HG02571 (cell line): ENCODE results near the gene MYLK3.
"Not testable (repeated sequence)": the region's sequence is repeated elsewhere in the genome, so short reads cannot be mapped to it uniquely, and the experiment has no call there.

Experiments used
- ATAC-seq: cut with Tn5 transposase; IDR thresholded peaks from one replicate; pipeline ENCODE4 v1.9.1; 2021; ENCODE audit warnings: mild to moderate bottlenecking, moderate library complexity; ENCODE audit not compliant: unreplicated experiment

The MYLK3 gene

DNA sequence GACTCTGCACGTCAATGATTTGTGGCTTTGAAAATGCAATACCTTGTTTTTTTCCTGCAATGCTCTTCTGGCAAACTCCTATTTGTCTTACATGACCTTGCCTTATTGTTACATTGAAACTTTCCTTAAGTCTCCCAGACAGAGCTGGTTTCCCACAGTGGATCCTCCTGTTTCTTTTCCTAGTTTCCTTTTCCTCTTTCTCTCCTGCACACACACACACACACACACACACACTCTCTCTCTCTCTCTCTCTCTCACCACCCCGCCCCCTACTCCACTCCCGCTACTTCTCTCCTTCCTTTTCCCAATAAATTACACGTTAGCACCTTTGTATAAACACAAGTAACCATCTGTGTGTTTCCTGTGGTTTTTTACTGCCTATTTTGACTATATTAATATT is 56.4 kb downstream of the MYLK3 start:
- ATAC-seq, result no peak

GRCh38 chr16:46690281-46691178 is 57.6 kb downstream of the MYLK3 start:
- no peak for ATAC-seq

DNA sequence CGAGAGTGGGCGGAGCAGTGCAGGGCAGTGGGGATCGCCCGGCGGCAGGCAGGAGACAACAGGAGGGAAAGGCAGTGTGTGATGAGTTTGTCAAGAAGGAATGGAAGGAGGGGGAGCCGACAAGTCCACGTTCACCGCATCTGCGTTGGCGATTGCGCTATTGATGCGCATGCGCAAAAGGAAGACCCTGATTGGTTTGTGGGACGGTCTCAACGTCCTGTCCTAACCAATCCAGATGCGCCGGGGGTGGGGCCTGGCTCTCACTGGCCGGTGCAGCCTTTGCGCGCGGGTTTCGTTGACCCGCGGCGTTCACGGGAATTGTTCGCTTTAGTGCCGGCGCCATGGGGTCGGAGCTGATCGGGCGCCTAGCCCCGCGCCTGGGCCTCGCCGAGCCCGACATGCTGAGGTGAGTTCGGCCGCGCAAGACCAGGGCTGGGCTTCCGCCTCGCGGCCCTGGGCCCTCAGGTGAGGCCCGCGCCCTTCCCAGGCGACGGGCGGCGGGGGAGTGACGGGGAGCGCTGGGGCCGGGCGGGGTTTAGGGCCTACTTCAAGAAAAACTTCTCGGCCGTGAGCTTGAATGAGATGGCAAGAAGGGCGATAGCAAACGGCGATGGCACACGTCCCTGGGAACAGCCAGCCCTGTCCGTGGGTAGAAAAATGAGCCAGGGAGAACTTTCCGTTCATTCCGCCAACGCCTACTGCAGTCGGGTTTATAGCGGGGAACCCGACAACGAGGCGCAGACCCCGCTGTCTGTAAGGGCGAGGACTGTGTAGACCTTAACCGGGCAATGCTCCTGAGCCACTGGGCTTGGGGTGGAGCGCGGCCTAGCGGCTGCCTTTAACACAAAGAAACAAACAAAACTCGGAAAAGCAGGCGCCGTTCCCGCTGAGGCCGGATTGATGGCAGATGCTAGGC is 58.5 kb downstream of the MYLK3 start, which contains the start of gene ORC6:
Gene ORC6 (plus strand): TSS at position 295 of the 916 bp plus-strand sequence. CDS start 47 bp downstream, at position 342.
- ATAC-seq, result peak; percentile 77

DNA sequence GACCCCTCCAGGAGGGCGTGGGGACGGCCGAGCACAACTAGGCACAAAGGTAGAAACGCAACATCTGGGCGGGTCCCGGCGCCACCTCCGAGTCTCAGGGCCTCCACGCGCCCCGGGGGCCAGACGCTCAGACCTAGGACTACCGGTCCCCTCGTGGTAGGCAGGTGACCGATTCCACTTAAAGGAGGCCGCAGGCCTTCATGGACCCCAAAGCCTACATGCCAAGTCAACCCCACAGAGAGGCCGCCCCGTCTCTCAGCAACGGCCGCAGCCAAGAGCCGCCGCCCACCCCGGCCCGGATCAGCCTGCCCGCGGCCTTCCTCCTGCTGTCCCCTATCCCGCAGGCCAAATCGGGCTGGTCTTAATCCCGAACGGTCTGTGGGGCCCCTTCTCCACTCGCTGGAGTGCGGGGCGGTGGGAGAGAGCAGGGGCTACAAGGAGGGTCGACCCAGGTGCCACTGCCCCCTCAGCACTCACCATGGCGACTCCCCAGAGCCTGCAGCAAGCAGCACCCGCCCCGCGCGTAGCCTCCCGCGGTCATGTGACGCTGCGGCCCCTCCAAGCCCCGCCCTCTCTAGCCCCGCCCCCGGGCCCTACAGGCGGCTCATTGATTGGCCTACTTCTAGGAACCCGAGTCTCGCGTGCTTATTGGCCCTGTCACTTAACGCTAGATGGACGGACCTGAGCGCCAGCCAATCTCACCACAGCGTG is 59.3 kb downstream of the MYLK3 start, which contains the start of gene VPS35:
Gene VPS35 (minus strand): TSS at position 525 of the 711 bp plus-strand sequence. CDS start 45 bp downstream, at position 480.
- ATAC-seq, result peak; percentile 86

DNA sequence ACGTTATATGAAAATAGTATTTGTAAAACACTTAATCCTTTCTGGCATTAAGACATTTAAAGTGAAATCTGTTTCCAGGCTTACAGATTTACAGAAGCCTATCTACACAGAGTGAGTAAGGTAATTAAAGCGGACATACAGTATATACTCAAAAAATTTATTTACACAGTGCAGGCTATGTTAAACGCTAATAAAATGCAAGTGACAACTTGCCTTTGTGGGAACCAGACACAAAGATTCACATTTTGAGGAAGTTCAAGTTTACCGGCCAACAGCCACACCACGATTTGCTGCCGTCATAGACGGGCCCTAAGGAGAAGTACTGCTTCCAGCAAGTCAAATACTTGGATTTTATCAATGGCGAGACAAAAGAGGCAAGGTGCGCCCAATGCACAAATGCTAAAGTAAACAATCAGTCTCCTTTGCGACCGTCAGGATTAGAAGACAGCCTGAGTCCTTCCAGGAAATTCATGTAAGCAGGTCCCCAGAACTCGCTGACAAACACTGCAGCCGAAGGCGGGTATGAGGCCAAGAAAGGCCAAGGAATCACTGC is 60.0 kb downstream of the MYLK3 start:
- ATAC-seq, result no peak

DNA sequence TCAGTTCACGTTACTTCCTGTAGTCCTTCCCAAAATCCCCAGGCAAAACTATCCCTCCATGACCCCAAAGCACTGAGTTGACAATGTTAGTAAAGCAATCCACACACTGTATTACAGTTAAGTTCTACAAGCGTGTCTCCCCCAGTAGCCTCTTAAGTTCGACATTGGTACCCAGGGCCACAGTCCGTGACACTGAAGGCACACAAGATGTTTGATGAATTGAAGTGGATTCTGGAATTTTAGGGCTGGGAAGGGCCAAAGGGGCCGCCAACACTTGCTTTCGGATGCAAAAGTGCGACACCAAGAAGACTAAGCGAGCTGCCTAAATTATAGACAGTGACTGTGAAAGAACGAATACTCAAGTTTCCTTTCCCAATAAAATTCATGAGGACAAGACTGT is 60.7 kb downstream of the MYLK3 start:
- no peak for ATAC-seq

- ATAC-seq, result no peak
Measured at GRCh38 chr16:46686815-46687473, 61.2 kb downstream of the MYLK3 start.

- ATAC-seq, result not testable (repeated sequence)
Measured at GRCh38 chr16:46681867-46682266, 66.3 kb downstream of the MYLK3 start.

- not testable (repeated sequence) for ATAC-seq
Measured at GRCh38 chr16:46677943-46678342, 70.2 kb downstream of the MYLK3 start.

- ATAC-seq, result peak; percentile 66
Measured at GRCh38 chr16:46673320-46674013, 74.7 kb downstream of the MYLK3 start.

DNA sequence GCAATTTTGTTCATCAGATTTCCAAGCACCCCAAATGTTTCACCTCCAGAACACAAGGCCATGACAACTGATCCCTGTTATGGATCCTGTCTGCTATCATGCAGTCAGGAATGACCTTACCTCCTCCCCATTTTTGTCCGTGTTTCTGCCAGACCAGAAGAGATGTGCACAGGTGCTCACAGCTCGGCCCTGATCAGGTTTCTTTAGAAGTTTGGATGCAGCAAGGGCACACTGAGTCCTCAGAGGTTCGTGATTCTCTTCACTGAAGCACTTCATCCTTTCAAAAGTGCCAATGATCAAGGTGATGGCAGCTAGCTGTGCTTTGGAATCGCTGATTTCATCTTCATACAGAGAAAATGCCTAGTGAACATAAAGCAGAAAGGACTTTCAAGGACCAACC is 86.0 kb downstream of the MYLK3 start:
- no peak for ATAC-seq

GRCh38 chr16:46658925-46659324 is 89.2 kb downstream of the MYLK3 start:
- ATAC-seq, result peak; percentile 92
